GM21367 (cell line): Measurements from ENCODE around the gene PIP5KL1.
"Not testable (repeated sequence)": the region's sequence is repeated elsewhere in the genome, so short reads cannot be mapped to it uniquely, and the experiment has no call there.

Experiments used
- ATAC-seq: cut with Tn5 transposase; IDR thresholded peaks from one replicate; pipeline ENCODE4 v1.9.1; 2021; ENCODE audit not compliant: unreplicated experiment

The PIP5KL1 gene

GRCh38 chr9:127896395-127897192 is 34.0 kb downstream of the PIP5KL1 start:
- no peak for ATAC-seq

- ATAC-seq, result no peak
Observed at GRCh38 chr9:127895811-127896210, 34.8 kb downstream of the PIP5KL1 start.

DNA sequence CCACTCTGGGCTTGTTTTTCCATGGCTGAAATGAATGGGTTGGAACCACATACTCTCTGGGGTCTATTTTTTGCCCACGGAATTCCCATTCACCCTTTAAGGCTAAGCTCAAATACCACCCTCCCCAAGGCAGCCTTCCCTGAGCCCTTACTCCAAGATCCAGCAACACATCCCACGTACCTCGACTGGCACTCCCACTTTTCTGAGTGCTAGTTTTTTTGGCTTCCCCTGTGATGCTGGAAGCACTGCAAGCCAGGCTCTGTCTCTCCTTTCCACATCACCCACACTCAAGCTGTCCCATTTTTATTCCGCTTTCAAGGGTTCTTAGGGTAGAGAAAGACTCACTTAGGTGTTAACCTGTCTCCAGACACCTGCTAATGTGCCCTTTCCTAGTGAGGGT is 37.2 kb downstream of the PIP5KL1 start:
- ATAC-seq, result no peak

GRCh38 chr9:127892831-127893230 is 37.7 kb downstream of the PIP5KL1 start:
- no peak for ATAC-seq

DNA sequence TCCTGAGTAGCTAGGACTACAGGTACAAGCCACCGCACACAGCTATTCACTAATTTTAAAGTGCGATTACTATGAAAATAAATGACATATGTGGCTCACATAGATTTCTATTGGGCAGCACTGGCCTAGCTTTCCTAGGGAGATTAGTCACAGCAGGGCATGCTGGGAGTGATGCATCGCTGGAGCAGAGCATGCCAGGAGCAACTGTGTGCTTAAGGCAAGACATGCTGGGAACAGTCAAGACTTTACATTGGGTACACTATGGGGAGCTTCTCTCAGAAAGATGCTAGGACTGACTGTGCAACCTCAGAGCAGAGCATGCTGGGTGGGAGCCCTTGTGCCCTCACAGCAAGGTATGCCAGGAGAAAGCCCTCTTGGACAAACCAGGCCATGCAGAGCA is 40.5 kb downstream of the PIP5KL1 start:
- ATAC-seq, result no peak

DNA sequence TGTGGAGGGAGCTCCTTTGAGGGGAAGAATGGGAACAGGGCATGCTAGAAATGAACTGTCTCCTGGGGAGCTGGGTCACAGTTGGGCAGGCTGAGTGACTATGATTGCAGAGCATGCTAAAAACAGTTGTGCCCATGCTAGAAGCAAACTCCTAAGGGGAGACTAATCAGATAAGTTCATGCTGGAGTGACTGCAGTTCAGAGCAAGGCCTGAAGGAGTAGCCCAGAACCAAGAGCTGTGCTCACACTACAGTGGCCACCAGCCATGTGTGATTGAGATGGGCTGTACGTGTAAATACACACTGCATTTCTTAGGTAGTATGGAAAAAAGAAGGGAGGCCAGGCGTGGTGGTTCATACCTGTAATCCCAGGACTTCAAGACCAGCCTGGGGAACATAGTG is 42.8 kb downstream of the PIP5KL1 start:
- no peak for ATAC-seq

GRCh38 chr9:127886401-127886972 is 44.1 kb downstream of the PIP5KL1 start:
- ATAC-seq, result no peak

GRCh38 chr9:127885508-127886281 is 44.9 kb downstream of the PIP5KL1 start:
- ATAC-seq, result no peak

- no peak for ATAC-seq
Observed at GRCh38 chr9:127884976-127885490, 45.5 kb downstream of the PIP5KL1 start.

DNA sequence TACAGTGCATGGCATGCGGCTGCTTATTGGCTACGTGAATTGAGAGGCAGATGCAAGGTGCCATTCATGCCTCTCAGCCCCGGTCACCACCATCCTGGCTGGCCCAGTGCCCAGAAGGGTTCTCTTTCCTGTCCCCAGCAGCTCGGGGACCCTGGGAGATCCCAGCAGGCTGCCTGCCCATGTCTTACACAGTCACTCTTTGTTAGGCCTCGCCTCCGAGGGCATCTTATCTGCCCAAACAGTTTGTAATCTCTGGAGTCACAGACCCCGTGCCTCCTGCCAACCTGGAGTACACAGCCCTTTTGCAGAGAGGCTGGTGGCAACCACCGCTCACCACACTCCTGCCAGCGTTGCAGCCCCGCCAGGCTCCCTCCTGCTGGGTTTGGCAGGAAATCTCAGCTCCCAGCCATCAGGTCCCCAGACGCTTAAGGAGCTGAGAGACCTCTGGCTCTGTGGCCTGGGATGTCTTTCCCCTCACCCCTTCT is 46.1 kb downstream of the PIP5KL1 start:
- no peak for ATAC-seq

GRCh38 chr9:127883959-127884358 is 46.6 kb downstream of the PIP5KL1 start:
- ATAC-seq, result no peak

DNA sequence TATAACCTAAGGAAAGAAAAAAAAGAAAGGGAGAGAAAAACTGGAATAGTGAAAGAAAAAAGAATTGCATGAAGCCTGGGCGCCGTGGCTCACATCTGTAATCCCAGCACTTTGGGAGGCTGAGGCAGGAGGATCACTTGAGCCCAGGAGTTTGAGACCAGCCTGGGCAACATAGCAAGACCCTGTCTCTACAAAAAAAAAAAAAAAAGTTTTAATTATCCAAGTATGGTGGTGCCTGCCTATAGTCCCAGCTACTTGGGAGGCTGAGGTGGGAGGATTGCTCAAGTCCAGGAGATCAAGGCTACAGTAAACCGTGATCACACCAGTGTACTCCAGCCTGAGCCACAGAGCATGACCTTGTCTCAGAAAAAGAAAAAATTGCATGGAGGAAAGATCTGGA is 48.9 kb downstream of the PIP5KL1 start:
- not testable (repeated sequence) for ATAC-seq

- no peak for ATAC-seq
Observed at GRCh38 chr9:127880143-127880542, 50.4 kb downstream of the PIP5KL1 start.

DNA sequence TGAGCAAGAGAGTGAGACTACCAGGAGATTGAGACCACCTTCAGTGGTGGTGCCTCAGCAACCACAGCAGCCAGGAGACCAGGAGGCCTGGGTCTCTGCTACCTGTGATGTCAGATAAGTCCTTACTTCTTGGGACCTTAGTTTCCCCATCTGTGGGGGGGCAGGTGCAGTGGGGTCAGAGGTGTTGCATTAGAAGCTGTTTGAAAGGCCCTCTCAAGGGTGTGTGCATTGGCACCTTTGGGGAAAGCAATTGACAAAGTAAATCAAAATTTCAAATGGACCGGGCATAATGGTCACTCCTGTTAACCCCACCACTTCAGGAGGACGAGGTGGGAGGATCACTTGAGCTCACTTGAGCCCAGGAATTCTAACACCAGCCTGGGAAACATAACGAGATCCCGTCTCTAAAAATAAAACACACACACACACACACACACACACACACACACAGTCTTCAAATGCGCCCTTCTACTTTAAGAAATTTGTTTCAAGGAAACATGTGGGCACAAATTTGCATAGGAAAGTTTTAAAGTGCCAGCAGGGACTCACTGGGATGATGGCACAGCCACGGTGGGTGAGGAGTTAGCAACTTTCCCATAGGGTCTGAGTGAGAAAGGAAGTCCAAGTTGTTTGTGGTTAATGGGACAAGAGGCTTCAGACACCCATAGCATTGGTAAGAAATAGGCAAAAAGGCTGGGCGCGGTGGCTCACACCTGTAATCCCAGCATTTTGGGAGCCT is 51.8 kb downstream of the PIP5KL1 start:
- no peak for ATAC-seq

- no peak for ATAC-seq
Observed at GRCh38 chr9:127878001-127878651, 52.5 kb downstream of the PIP5KL1 start.

DNA sequence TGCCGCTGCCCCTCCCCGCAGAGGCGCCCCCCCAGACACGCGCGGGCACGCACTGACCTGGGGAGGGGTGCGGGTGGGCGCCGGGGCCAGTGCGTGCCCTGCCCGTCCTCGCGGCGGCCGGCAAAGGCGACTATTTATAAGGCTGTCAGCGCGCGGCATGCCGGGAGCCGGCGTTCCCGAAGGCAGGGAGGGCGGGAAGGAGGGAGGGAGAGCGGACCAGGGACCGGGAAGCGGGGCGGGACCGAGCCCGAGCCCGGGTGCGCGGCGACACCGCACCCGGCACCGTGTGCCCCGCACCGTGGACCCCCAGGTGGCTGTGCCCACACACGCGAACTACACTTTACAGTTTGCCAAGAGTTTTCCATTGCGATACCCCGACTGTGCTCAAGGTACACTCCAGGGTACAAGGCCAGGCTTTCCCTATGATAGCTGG is 53.0 kb downstream of the PIP5KL1 start, which contains the start of gene AK1:
Gene AK1, minus strand, starts transcription at position 110 of the 433 bp plus-strand sequence. CDS start 3,058 bp downstream, outside the sequence.
- ATAC-seq, result no peak

- ATAC-seq, result no peak
Observed at GRCh38 chr9:127876764-127877562, 53.6 kb downstream of the PIP5KL1 start.

GRCh38 chr9:127876026-127876763 is 54.4 kb downstream of the PIP5KL1 start:
- ATAC-seq, result no peak
